AG04450 (cell line): ENCODE data around the gene JAGN1. TPM values are rescaled to one million over a fixed set of nuclear protein-coding genes. Genes with fewer than 3 reads are reported as not detected.
"Not testable (repeated sequence)": the region's sequence is repeated elsewhere in the genome, so short reads cannot be mapped to it uniquely, and the experiment has no call there.

Experiments used
- CTCF ChIA-PET: fragments of 300-600, 350-600 bp; formaldehyde crosslinking; extraction: SDS; loops from one replicate; lab custom pipeline; 2022; ENCODE audit warnings: antibody characterized with exemption, inconsistent platforms; lab: Charles Lee
- POLR2A ChIA-PET: fragments of 350-600 bp; formaldehyde crosslinking; extraction: SDS; loops from one replicate; lab custom pipeline; 2021; ENCODE audit warnings: antibody characterized with exemption, inconsistent platforms; lab: Yijun Ruan, JAX
- DNase-seq: peaks from one replicate; pipeline ENCODE4 v3.0.0-alpha.2; 2011; ENCODE audit warnings: low read depth, low spot score
- H3K27ac ChIP-seq: one replicate; pipeline ENCODE4 v1.5.1; 2012; ENCODE audit warnings: low read depth, low read length, control low read depth
- H3K27me3 ChIP-seq: one replicate; pipeline ENCODE4 v1.6.0; 2012; ENCODE audit warnings: low read length; ENCODE audit not compliant: control insufficient read depth, insufficient read depth
- H3K4me3 ChIP-seq: 2 replicates; pipeline ENCODE4 v1.5.1; 2011; ENCODE audit warnings: mild to moderate bottlenecking, low read depth, low read length, control low read depth
- H3K9me3 ChIP-seq: 2 replicates; pipeline ENCODE4 v1.5.1; 2012; ENCODE audit warnings: low read length; ENCODE audit not compliant: control insufficient read depth, insufficient read depth
- CTCF ChIP-seq: IDR thresholded peaks from 2 replicates; pipeline ENCODE4 v1.5.1; 2011; ENCODE audit warnings: low read depth, low read length, control low read depth, inconsistent platforms
- polyA plus RNA-seq: library from polyadenylated mRNA; depleted of rRNA; stranded (reverse); fragments of >200 nt; gene quantifications from 2 replicates; pipeline ENCODE4 v1.2.3, GENCODE V29; 2011

JAGN1 gene
- polyA plus RNA-seq, 1 experiment: 44.4 TPM

GRCh38 chr3:9846931-9847488, 43.4 kb upstream of the JAGN1 start:
- POLR2A ChIA-PET: interaction anchor here (0.6 kb wide), 1 partner anchor 44 kb away, joined by 3 read pairs; no protein-coding TSS in a partner anchor
- H3K27me3 ChIP-seq: no peaks in the 10 kb centered on the region
- DNase-seq: no peak
- peaks cover 4% of the 10 kb centered on the region; the same call in 1 of the 2 replicates for H3K9me3 ChIP-seq
- no peak overlapping the region for H3K4me3 ChIP-seq
- H3K27ac ChIP-seq: no peak overlapping the region
- CTCF ChIA-PET: interaction anchor here (0.8 to 1.5 kb wide), 3 partner anchors 67 to 87 kb away, joined by 3 to 4 read pairs (median 4); partner anchors contain the start of gene CRELD1
- TF ChIP-seq CTCF: no peak

- DNase-seq, H3K4me3 ChIP-seq, H3K9me3 ChIP-seq, H3K27me3 ChIP-seq, POLR2A ChIA-PET, H3K27ac ChIP-seq: not testable (repeated sequence)
- CTCF ChIA-PET: interaction anchor here (1.0 to 1.5 kb wide), 9 partner anchors 10 to 203 kb away, joined by 3 to 14 read pairs (median 4); partner anchors contain the start of gene IL17RE
These were observed 42.5 kb upstream of the JAGN1 start for GRCh38 chr3:9847870-9848269.

- H3K9me3 ChIP-seq, H3K4me3 ChIP-seq, H3K27ac ChIP-seq, DNase-seq, H3K27me3 ChIP-seq, POLR2A ChIA-PET: not testable (repeated sequence)
- CTCF ChIA-PET: interaction anchor here (0.6 to 1.5 kb wide), 23 partner anchors 9 to 343 kb away, joined by 3 to 14 read pairs (median 4); partner anchors contain the start of genes CRELD1 and IL17RE
- TF ChIP-seq CTCF: peak; percentile 56
These were observed 41.5 kb upstream of the JAGN1 start for GRCh38 chr3:9848860-9849259.

GRCh38 chr3:9851383-9851782, 39.0 kb upstream of the JAGN1 start:
- CTCF ChIA-PET: interaction anchor here (1.1 kb wide), 1 partner anchor 95 kb away, joined by 9 read pairs; no protein-coding TSS in a partner anchor
- H3K4me3 ChIP-seq, H3K27ac ChIP-seq, H3K27me3 ChIP-seq, H3K9me3 ChIP-seq, POLR2A ChIA-PET, DNase-seq: not testable (repeated sequence)

- H3K27ac ChIP-seq, POLR2A ChIA-PET, H3K9me3 ChIP-seq, H3K27me3 ChIP-seq, CTCF ChIA-PET, DNase-seq, H3K4me3 ChIP-seq: not testable (repeated sequence)
These were observed 38.5 kb upstream of the JAGN1 start for GRCh38 chr3:9851926-9852325.

GRCh38 chr3:9852528-9852927, 37.9 kb upstream of the JAGN1 start:
- DNase-seq: no peak
- TF ChIP-seq CTCF: no peak
- ChIA-PET CTCF (interaction anchor here (0.7 kb wide), 1 partner anchor 81 kb away, joined by 3 read pairs; the partner anchor contains the start of gene CRELD1), POLR2A (no interaction called here)
- Histone ChIP-seq H3K9me3 (no peaks in the 10 kb centered on the region), H3K27me3 (peaks cover 2% of the 10 kb centered on the region), H3K27ac (no peak overlapping the region), H3K4me3 (no peak overlapping the region)

GRCh38 chr3:9854291-9854940, 36.0 kb upstream of the JAGN1 start:
- CTCF ChIA-PET, POLR2A ChIA-PET, H3K4me3 ChIP-seq, H3K27ac ChIP-seq, H3K9me3 ChIP-seq, DNase-seq, H3K27me3 ChIP-seq: not testable (repeated sequence)
